GM12801 (cell line): ENCODE measurements around the gene DCBLD1.

Experiments used
- CTCF ChIP-seq: IDR thresholded peaks from one replicate; pipeline ENCODE4 v1.5.1; 2011; ENCODE audit warnings: control low read depth; ENCODE audit not compliant: insufficient read length; ENCODE audit errors: extremely low read depth

DCBLD1 gene

GRCh38 chr6:117549611-117550010 lies 67.1 kb downstream of the DCBLD1 start:
- TF ChIP-seq CTCF, result no peak

- no peak for TF ChIP-seq CTCF
Measured at GRCh38 chr6:117550078-117550600, 67.7 kb downstream of the DCBLD1 start.

GRCh38 chr6:117550618-117551242 lies 68.3 kb downstream of the DCBLD1 start:
- no peak for TF ChIP-seq CTCF

GRCh38 chr6:117552618-117553017 lies 70.1 kb downstream of the DCBLD1 start:
- no peak for TF ChIP-seq CTCF

GRCh38 chr6:117553142-117553541 lies 70.7 kb downstream of the DCBLD1 start:
- TF ChIP-seq CTCF, result no peak

- no peak for TF ChIP-seq CTCF
Measured at GRCh38 chr6:117555262-117555849, 72.9 kb downstream of the DCBLD1 start.

GRCh38 chr6:117555882-117556498 lies 73.5 kb downstream of the DCBLD1 start:
- no peak for TF ChIP-seq CTCF
